ENCODE measurements around the gene RASL12. TPM values are rescaled to one million over a fixed set of nuclear protein-coding genes. Genes with fewer than 3 reads are reported as not detected.

The RASL12 gene
- not detected for total RNA-seq
- total RNA-seq (2013): not detected

GRCh38 chr15:65067645-65068402 lies at the start of gene RASL12:
RASL12 (minus strand) TSS chr15:65067991; CDS start chr15:65067835, 156 bp downstream.
- intact Hi-C loops (cut with micrococcal nuclease): no loop called here
- Mint-ChIP-seq H3K4me1 (peaks cover 0 to 12% of the 10 kb centered on the region in 2 donors), H3K27me3 (ENCODE audit: low read depth in 2 of 2) (peaks cover 27 to 31% of the 10 kb centered on the region in 2 donors), H3K4me3 (peak within 1 kb of the TSS; percentile 40), H3K9me3 (no peaks in the 10 kb centered on the region), H3K27ac (no peak within 1 kb of the TSS), H3K36me3 (no peaks in the 10 kb centered on the region)
- DNase-seq (no peak), ATAC-seq (peak in 1 of 3 donors; percentile 32)
- peaks cover 12% of the 10 kb centered on the region for H3K27me3 ChIP-seq (ENCODE audit: control insufficient read depth, insufficient read depth, low read length)
- H3K4me3 ChIP-seq (ENCODE audit: low read length): no peak within 1 kb of the TSS
- WGBS (ENCODE audit: insufficient coverage): 11% methylated on average over 64 of the region's 66 CpGs
- no peak within 1 kb of the TSS for H3K27ac ChIP-seq (ENCODE audit: low read length)
- TF ChIP-seq CTCF (IDR thresholded peaks at IDR 0.05): no peak
- H3K9me3 ChIP-seq (ENCODE audit: control insufficient read depth, insufficient read depth, low read length): no peaks in the 10 kb centered on the region
- peaks cover 5% of the 10 kb centered on the region for H3K4me1 ChIP-seq (ENCODE audit: control insufficient read depth, insufficient read depth, low read length)
- no peaks in the 10 kb centered on the region for H3K36me3 ChIP-seq (ENCODE audit: control insufficient read depth, insufficient read depth, low read length)

GRCh38 chr15:65115542-65115941 lies 47.8 kb upstream of the RASL12 start:
- intact Hi-C loops (cut with micrococcal nuclease): no loop called here
- Mint-ChIP-seq H3K36me3 (no peaks in the 10 kb centered on the region), H3K4me1 (peaks cover 0 to 7% of the 10 kb centered on the region in 2 donors), H3K27me3 (ENCODE audit: low read depth in 2 of 2) (no peaks in the 10 kb centered on the region), H3K4me3 (no peak overlapping the region), H3K27ac (no peak overlapping the region), H3K9me3 (no peaks in the 10 kb centered on the region)
- WGBS (ENCODE audit: insufficient coverage): 100% methylated on average over 5 of the region's 5 CpGs
- Histone ChIP-seq H3K27ac (ENCODE audit: low read length) (no peak overlapping the region), H3K36me3 (ENCODE audit: control insufficient read depth, insufficient read depth, low read length) (peaks cover 55% of the 10 kb centered on the region), H3K9me3 (ENCODE audit: control insufficient read depth, insufficient read depth, low read length) (no peaks in the 10 kb centered on the region), H3K4me1 (ENCODE audit: control insufficient read depth, insufficient read depth, low read length) (no peaks in the 10 kb centered on the region), H3K27me3 (ENCODE audit: control insufficient read depth, insufficient read depth, low read length) (no peaks in the 10 kb centered on the region), H3K4me3 (ENCODE audit: low read length) (no peak overlapping the region)
- no peak for DNase-seq
- no peak for ATAC-seq
- no peak for TF ChIP-seq CTCF (IDR thresholded peaks at IDR 0.05)

GRCh38 chr15:65115086-65115485 lies 47.3 kb upstream of the RASL12 start, which contains the start of gene UBAP1L:
UBAP1L (minus strand) TSS chr15:65115200; CDS start chr15:65106215, 8,985 bp downstream.
- intact Hi-C loops (cut with micrococcal nuclease): no loop called here
- no peaks in the 10 kb centered on the region for H3K27me3 ChIP-seq (ENCODE audit: control insufficient read depth, insufficient read depth, low read length)
- peaks cover 55% of the 10 kb centered on the region for H3K36me3 ChIP-seq (ENCODE audit: control insufficient read depth, insufficient read depth, low read length)
- WGBS (ENCODE audit: insufficient coverage): 100% methylated on average over 1 of the region's 2 CpGs
- H3K9me3 ChIP-seq (ENCODE audit: control insufficient read depth, insufficient read depth, low read length): no peaks in the 10 kb centered on the region
- H3K27ac ChIP-seq (ENCODE audit: low read length): no peak within 1 kb of the TSS
- Mint-ChIP-seq H3K4me1 (peaks cover 0 to 7% of the 10 kb centered on the region in 2 donors), H3K9me3 (no peaks in the 10 kb centered on the region), H3K4me3 (no peak within 1 kb of the TSS), H3K27ac (no peak within 1 kb of the TSS), H3K27me3 (ENCODE audit: low read depth in 2 of 2) (no peaks in the 10 kb centered on the region), H3K36me3 (no peaks in the 10 kb centered on the region)
- DNase-seq (no peak), ATAC-seq (no peak)
- no peaks in the 10 kb centered on the region for H3K4me1 ChIP-seq (ENCODE audit: control insufficient read depth, insufficient read depth, low read length)
- no peak for TF ChIP-seq CTCF (IDR thresholded peaks at IDR 0.05)
- H3K4me3 ChIP-seq (ENCODE audit: low read length): no peak within 1 kb of the TSS
